Activated T-helper 2 cell treated with anti-CD3 and anti-CD28 coated beads, Interferon-gamma antibody, Interleukin-2, Interleukin-4, amounts not matched to agents 10 μg/mL and 5 μg/mL and 100 μg/mL, durations not matched to agents 14 hours and 24 hours and 36 hours (primary cell): Measurements from ENCODE around the gene TCF19. TPM values are rescaled to one million over a fixed set of nuclear protein-coding genes. Genes with fewer than 3 reads are reported as not detected.

Experiments
- DNase-seq: peaks from one replicate; pipeline ENCODE4 v3.0.0; 2021; ENCODE audit warnings: low spot score
- H3K27ac Mint-ChIP-seq: one replicate; pipeline ENCODE4 v1.8.0; 2021; ENCODE audit warnings: mixed read lengths
- H3K27me3 Mint-ChIP-seq: one replicate; pipeline ENCODE4 v1.8.0; 2021; ENCODE audit warnings: low read depth, mixed read lengths
- H3K36me3 Mint-ChIP-seq: one replicate; pipeline ENCODE4 v1.8.0; 2021; ENCODE audit warnings: low read depth, mixed read lengths
- H3K4me1 Mint-ChIP-seq: one replicate; pipeline ENCODE4 v1.8.0; 2021; ENCODE audit warnings: low read depth, mixed read lengths
- H3K4me3 Mint-ChIP-seq: one replicate; pipeline ENCODE4 v1.8.0; 2021; ENCODE audit warnings: low read depth, mild to moderate bottlenecking, moderate library complexity, mixed read lengths
- H3K9me3 Mint-ChIP-seq: one replicate; pipeline ENCODE4 v1.8.0; 2021; ENCODE audit warnings: mixed read lengths
- intact Hi-C: fragments of 100-400 bp; cut with micrococcal nuclease; formaldehyde crosslinking; loops from one replicate; pipeline ENCODE4 v1.15.1; 2023
- total RNA-seq: library from RNA; stranded (reverse); gene quantifications from 2 replicates; pipeline ENCODE4 v1.2.3, GENCODE V29; 2022

The TCF19 gene
- total RNA-seq, 1 donor from 2014 or later = 82.0 TPM

DNA sequence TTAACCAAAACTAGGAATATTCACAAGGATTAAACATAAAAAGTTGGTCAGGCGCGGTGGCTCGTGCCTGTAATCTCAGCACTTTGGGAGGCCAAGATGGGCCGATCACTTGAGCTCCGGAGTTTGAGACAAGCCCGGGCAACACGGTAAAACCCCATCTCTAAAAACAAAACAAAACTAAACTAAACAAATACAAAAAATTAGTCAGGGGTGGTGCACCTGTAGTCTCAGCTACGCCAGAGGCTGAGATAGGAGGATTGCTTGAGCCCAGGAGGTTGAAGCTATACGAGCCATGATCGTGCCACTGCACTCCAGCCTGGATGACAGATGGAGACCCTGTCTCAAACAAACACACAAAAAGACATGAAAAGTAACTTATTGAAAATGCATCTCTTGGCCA is 22.7 kb upstream of the TCF19 start:
- Mint-ChIP-seq H3K4me3 (no peak overlapping the region), H3K4me1 (peaks cover 3% of the 10 kb centered on the region)

GRCh38 chr6:31138982-31139381 is 19.4 kb upstream of the TCF19 start, which contains the start of gene PSORS1C2:
TSS of gene PSORS1C2 (minus strand) at chr6:31139066. CDS start at chr6:31139026, 40 bp downstream.
- Mint-ChIP-seq H3K4me1 (peaks cover 3% of the 10 kb centered on the region), H3K36me3 (peaks cover 6% of the 10 kb centered on the region), H3K9me3 (no peaks in the 10 kb centered on the region), H3K27me3 (peaks cover 2% of the 10 kb centered on the region), H3K27ac (no peak within 1 kb of the TSS), H3K4me3 (no peak within 1 kb of the TSS)
- no peak for DNase-seq
- intact Hi-C loops = no loop called here

More for the DNA sequence above, 22.7 kb upstream of the TCF19 start:
- Mint-ChIP-seq H3K27me3 (peaks cover 2% of the 10 kb centered on the region), H3K27ac (no peak overlapping the region), H3K36me3 (no peaks in the 10 kb centered on the region), H3K9me3 (no peaks in the 10 kb centered on the region)
- no peak for DNase-seq
- intact Hi-C loops = loop anchor here (2.0 kb wide), 1 partner anchor 23 kb away; the partner anchor contains the start of gene TCF19

GRCh38 chr6:31139599-31139998 is 18.8 kb upstream of the TCF19 start:
- intact Hi-C loops = no loop called here
- H3K27ac Mint-ChIP-seq = no peak overlapping the region
- no peak overlapping the region for H3K4me3 Mint-ChIP-seq
- H3K27me3 Mint-ChIP-seq = peaks cover 2% of the 10 kb centered on the region
- peaks cover 3% of the 10 kb centered on the region for H3K4me1 Mint-ChIP-seq
- peaks cover 9% of the 10 kb centered on the region for H3K36me3 Mint-ChIP-seq
- DNase-seq = no peak
- no peaks in the 10 kb centered on the region for H3K9me3 Mint-ChIP-seq

- peaks cover 3% of the 10 kb centered on the region for H3K4me1 Mint-ChIP-seq
- H3K9me3 Mint-ChIP-seq = no peaks in the 10 kb centered on the region
- H3K27ac Mint-ChIP-seq = no peak overlapping the region
- peaks cover 2% of the 10 kb centered on the region for H3K27me3 Mint-ChIP-seq
- H3K36me3 Mint-ChIP-seq = peaks cover 9% of the 10 kb centered on the region
- intact Hi-C loops = no loop called here
- H3K4me3 Mint-ChIP-seq = no peak overlapping the region
- no peak for DNase-seq
Observed at GRCh38 chr6:31140643-31141042, 17.7 kb upstream of the TCF19 start.

- no peak for DNase-seq
- H3K36me3 Mint-ChIP-seq = peaks cover 12% of the 10 kb centered on the region
- no peaks in the 10 kb centered on the region for H3K9me3 Mint-ChIP-seq
- intact Hi-C loops = no loop called here
- H3K4me1 Mint-ChIP-seq = peaks cover 3% of the 10 kb centered on the region
- peaks cover 2% of the 10 kb centered on the region for H3K27me3 Mint-ChIP-seq
- no peak overlapping the region for H3K27ac Mint-ChIP-seq
- no peak overlapping the region for H3K4me3 Mint-ChIP-seq
Observed at GRCh38 chr6:31142361-31142761, 16.0 kb upstream of the TCF19 start.

GRCh38 chr6:31143148-31143547 is 15.2 kb upstream of the TCF19 start:
- peaks cover 12% of the 10 kb centered on the region for H3K36me3 Mint-ChIP-seq
- no peaks in the 10 kb centered on the region for H3K9me3 Mint-ChIP-seq
- intact Hi-C loops = no loop called here

GRCh38 chr6:31144296-31144969 is 14.0 kb upstream of the TCF19 start:
- no peak for DNase-seq
- Mint-ChIP-seq H3K4me3 (no peak overlapping the region), H3K4me1 (no peaks in the 10 kb centered on the region), H3K27me3 (no peaks in the 10 kb centered on the region), H3K27ac (no peak overlapping the region), H3K36me3 (peaks cover 12% of the 10 kb centered on the region), H3K9me3 (no peaks in the 10 kb centered on the region)
- intact Hi-C loops = no loop called here

More at GRCh38 chr6:31143148-31143547, 15.2 kb upstream of the TCF19 start:
- DNase-seq = no peak
- Mint-ChIP-seq H3K27ac (no peak overlapping the region), H3K4me1 (no peaks in the 10 kb centered on the region), H3K27me3 (no peaks in the 10 kb centered on the region), H3K4me3 (no peak overlapping the region)

DNA sequence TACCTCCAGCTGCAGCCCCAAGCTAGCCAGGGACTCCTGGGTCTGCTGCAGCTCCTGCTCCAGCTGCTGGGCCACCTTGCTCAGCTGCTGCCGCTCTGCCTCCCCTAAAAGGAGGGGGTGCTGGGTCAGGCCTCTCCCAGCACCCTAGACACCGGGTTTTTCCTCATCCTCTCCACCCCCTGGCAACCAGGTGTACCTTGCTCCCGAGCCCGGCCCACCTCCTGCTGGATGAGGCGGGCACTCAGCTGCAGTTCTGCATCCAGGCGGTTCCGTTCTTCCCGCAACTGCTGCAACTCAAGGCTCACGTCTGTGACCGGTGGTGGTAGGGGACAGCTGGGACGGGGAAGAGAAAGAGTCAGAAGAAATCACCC is 13.4 kb upstream of the TCF19 start:
- peaks cover 15% of the 10 kb centered on the region for H3K36me3 Mint-ChIP-seq
- no peaks in the 10 kb centered on the region for H3K27me3 Mint-ChIP-seq
- H3K4me3 Mint-ChIP-seq = no peak overlapping the region
- intact Hi-C loops = no loop called here
- H3K4me1 Mint-ChIP-seq = no peaks in the 10 kb centered on the region
- H3K27ac Mint-ChIP-seq = no peak overlapping the region
- no peaks in the 10 kb centered on the region for H3K9me3 Mint-ChIP-seq
- DNase-seq = no peak

GRCh38 chr6:31145386-31145785 is 13.0 kb upstream of the TCF19 start:
- Mint-ChIP-seq H3K9me3 (no peaks in the 10 kb centered on the region), H3K36me3 (peaks cover 17% of the 10 kb centered on the region), H3K4me3 (no peak overlapping the region), H3K4me1 (no peaks in the 10 kb centered on the region), H3K27ac (no peak overlapping the region), H3K27me3 (no peaks in the 10 kb centered on the region)
- DNase-seq = no peak
- intact Hi-C loops = no loop called here

DNA sequence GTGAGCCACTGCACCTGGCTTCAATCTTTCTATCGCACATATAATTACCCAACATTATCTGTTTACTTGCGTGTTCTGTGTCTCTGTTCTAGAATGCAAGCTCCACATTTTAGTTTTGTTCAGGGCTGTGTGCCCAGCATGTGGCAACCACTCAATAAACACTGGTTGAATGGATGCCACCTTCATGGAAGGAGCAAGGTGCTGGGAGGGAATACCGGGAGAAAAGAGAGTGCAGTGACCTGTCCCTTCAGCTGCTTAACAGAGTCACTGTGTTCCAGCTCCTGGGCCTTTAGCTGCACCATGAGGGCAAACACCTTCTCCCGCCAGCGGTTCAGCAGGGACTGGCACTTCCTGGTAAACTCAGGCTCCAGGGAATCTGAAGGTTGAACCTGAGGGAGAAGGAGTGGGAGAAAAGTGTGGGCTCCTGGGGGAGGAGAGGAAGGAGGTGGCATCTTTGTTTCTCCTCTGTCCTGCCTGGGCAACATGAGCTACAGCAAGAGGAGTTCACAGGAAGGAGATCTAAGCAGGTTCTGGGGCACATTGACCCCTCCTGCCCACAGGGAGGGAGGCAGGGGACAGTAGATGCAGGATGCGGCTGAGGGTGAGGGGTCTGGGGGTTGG is 8.5 kb upstream of the TCF19 start:
- intact Hi-C loops = no loop called here
- Mint-ChIP-seq H3K27ac (no peak overlapping the region), H3K9me3 (no peaks in the 10 kb centered on the region), H3K27me3 (no peaks in the 10 kb centered on the region), H3K4me1 (no peaks in the 10 kb centered on the region), H3K4me3 (no peak overlapping the region), H3K36me3 (peaks cover 26% of the 10 kb centered on the region)
- DNase-seq = no peak

GRCh38 chr6:31152781-31153180 is 5.6 kb upstream of the TCF19 start:
- no peaks in the 10 kb centered on the region for H3K27me3 Mint-ChIP-seq
- H3K9me3 Mint-ChIP-seq = no peaks in the 10 kb centered on the region
- intact Hi-C loops = no loop called here
- H3K4me3 Mint-ChIP-seq = no peak overlapping the region
- peaks cover 32% of the 10 kb centered on the region for H3K36me3 Mint-ChIP-seq
- peaks cover 14% of the 10 kb centered on the region for H3K4me1 Mint-ChIP-seq
- H3K27ac Mint-ChIP-seq = no peak overlapping the region
- DNase-seq = no peak

GRCh38 chr6:31154436-31154835 is 4.0 kb upstream of the TCF19 start:
- Mint-ChIP-seq H3K36me3 (peaks cover 46% of the 10 kb centered on the region), H3K27me3 (no peaks in the 10 kb centered on the region), H3K4me1 (peaks cover 14% of the 10 kb centered on the region), H3K4me3 (no peak overlapping the region), H3K9me3 (no peaks in the 10 kb centered on the region), H3K27ac (no peak overlapping the region)
- intact Hi-C loops = no loop called here
- no peak for DNase-seq

DNA sequence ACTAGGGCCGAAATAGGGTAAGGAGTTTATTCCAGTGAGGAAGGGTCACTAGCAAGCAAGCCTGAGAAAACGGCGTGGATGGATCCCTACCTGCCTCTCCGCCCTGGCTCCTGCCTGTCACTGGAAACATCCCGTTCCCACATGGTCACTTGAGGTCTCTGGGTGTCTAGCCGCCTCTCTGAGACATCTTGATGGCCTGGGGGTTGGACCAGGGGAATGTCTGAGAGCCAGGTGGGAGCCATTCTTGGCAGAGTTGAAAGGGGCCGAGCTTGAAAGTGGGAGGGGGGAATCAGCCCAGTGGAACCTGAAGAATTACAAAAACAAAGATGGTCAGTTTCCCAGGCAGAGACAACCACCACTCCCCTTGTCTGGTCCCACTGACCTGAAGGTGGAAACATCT is 1.7 kb upstream of the TCF19 start:
- peaks cover 48% of the 10 kb centered on the region for H3K36me3 Mint-ChIP-seq
- intact Hi-C loops = no loop called here
- no peak overlapping the region for H3K27ac Mint-ChIP-seq
- no peak for DNase-seq
- peaks cover 24% of the 10 kb centered on the region for H3K4me1 Mint-ChIP-seq
- H3K9me3 Mint-ChIP-seq = no peaks in the 10 kb centered on the region
- H3K4me3 Mint-ChIP-seq = peak overlapping the region; percentile 92
- H3K27me3 Mint-ChIP-seq = no peaks in the 10 kb centered on the region
